H9 (cell line): Measurements from ENCODE around the gene CCNB1. TPM values are rescaled to one million over a fixed set of nuclear protein-coding genes. Genes with fewer than 3 reads are reported as not detected.

Experiments used
- DNase-seq: peaks from one replicate; pipeline ENCODE4 v3.0.0-alpha.2; 2017
- H2AFZ ChIP-seq: one replicate; pipeline ENCODE4 v1.6.1; 2013; ENCODE audit warnings: mild to moderate bottlenecking, low read length, control low read depth, moderate library complexity
- H2AK5ac ChIP-seq: 2 replicates; pipeline ENCODE4 v1.6.1; 2013; ENCODE audit warnings: low read length, control low read depth, mixed read lengths; ENCODE audit not compliant: insufficient read length
- H2BK120ac ChIP-seq: one replicate; pipeline ENCODE4 v1.6.1; 2013; ENCODE audit warnings: low read depth, mild to moderate bottlenecking, low read length, control low read depth, inconsistent platforms; ENCODE audit not compliant: poor library complexity, severe bottlenecking
- H2BK12ac ChIP-seq: 2 replicates; pipeline ENCODE4 v1.6.1; 2013; ENCODE audit warnings: low read length, control low read depth, mixed read lengths, low read depth; ENCODE audit not compliant: insufficient read length
- H2BK15ac ChIP-seq: 2 replicates; pipeline ENCODE4 v1.6.1; 2013; ENCODE audit warnings: low read depth, low read length, control low read depth
- H2BK20ac ChIP-seq: one replicate; pipeline ENCODE4 v1.6.1; 2013; ENCODE audit warnings: low read depth, mild to moderate bottlenecking, low read length, control low read depth, inconsistent platforms; ENCODE audit not compliant: poor library complexity, severe bottlenecking
- H2BK5ac ChIP-seq: 2 replicates; pipeline ENCODE4 v1.6.1; 2013; ENCODE audit warnings: low read length, control low read depth, mixed read lengths; ENCODE audit not compliant: insufficient read length
- H3K14ac ChIP-seq: 2 replicates; pipeline ENCODE4 v1.6.1; 2013; ENCODE audit warnings: low read length, control low read depth; ENCODE audit not compliant: insufficient read depth
- H3K18ac ChIP-seq: 2 replicates; pipeline ENCODE4 v1.6.1; 2013; ENCODE audit warnings: low read depth, mild to moderate bottlenecking, mixed read lengths, low read length, control low read depth; ENCODE audit not compliant: insufficient read length
- H3K23ac ChIP-seq: 2 replicates; pipeline ENCODE4 v1.6.1; 2013; ENCODE audit warnings: low read length, control low read depth, mixed read lengths, low read depth; ENCODE audit not compliant: insufficient read length
- H3K23me2 ChIP-seq: 2 replicates; pipeline ENCODE4 v1.6.1; 2013; ENCODE audit warnings: low read depth, mild to moderate bottlenecking, mixed read lengths, low read length, control low read depth; ENCODE audit not compliant: insufficient read length, poor library complexity, severe bottlenecking
- H3K27ac ChIP-seq: 2 replicates; pipeline ENCODE4 v1.5.1; 2013; ENCODE audit warnings: low read length, control low read depth, mixed read lengths, low read depth; ENCODE audit not compliant: insufficient read length
- H3K27me3 ChIP-seq: 2 replicates; pipeline ENCODE4 v1.6.1; 2013; ENCODE audit warnings: low read length, control low read depth, inconsistent platforms; ENCODE audit not compliant: insufficient read depth
- H3K4ac ChIP-seq: 2 replicates; pipeline ENCODE4 v1.6.1; 2013; ENCODE audit warnings: low read depth, mild to moderate bottlenecking, control low read depth, inconsistent platforms, low read length, moderate library complexity
- H3K4me1 ChIP-seq: 2 replicates; pipeline ENCODE4 v1.6.1; 2013; ENCODE audit warnings: low read length, control low read depth, inconsistent platforms; ENCODE audit not compliant: insufficient read depth
- H3K4me2 ChIP-seq: 2 replicates; pipeline ENCODE4 v1.6.1; 2013; ENCODE audit warnings: low read length, control low read depth, mixed read lengths; ENCODE audit not compliant: insufficient read length, insufficient read depth
- H3K56ac ChIP-seq: 2 replicates; pipeline ENCODE4 v1.6.1; 2013; ENCODE audit warnings: low read depth, mild to moderate bottlenecking, mixed read lengths, low read length, control low read depth; ENCODE audit not compliant: insufficient read length
- H3K79me1 ChIP-seq: 2 replicates; pipeline ENCODE4 v1.6.1; 2013; ENCODE audit warnings: low read depth, mild to moderate bottlenecking, moderate library complexity, low read length, control low read depth, inconsistent platforms; ENCODE audit not compliant: insufficient read depth, poor library complexity, severe bottlenecking
- H3K79me2 ChIP-seq: 2 replicates; pipeline ENCODE4 v1.6.1; 2013; ENCODE audit warnings: low read length, control low read depth, inconsistent platforms; ENCODE audit not compliant: insufficient read depth
- H3K9ac ChIP-seq: 2 replicates; pipeline ENCODE4 v1.6.1; 2013; ENCODE audit warnings: low read length, control low read depth, mixed read lengths; ENCODE audit not compliant: insufficient read length; ENCODE audit errors: extremely low read depth
- H3K9me3 ChIP-seq: one replicate; pipeline ENCODE4 v1.6.1; 2013; ENCODE audit warnings: low read depth, low read length, inconsistent platforms; ENCODE audit not compliant: control insufficient read depth
- H3T11ph ChIP-seq: one replicate; pipeline ENCODE4 v1.6.1; 2013; ENCODE audit warnings: mild to moderate bottlenecking, low read length, control low read depth, inconsistent platforms
- H4K20me1 ChIP-seq: one replicate; pipeline ENCODE4 v1.6.1; 2013; ENCODE audit not compliant: control insufficient read depth, insufficient read length, insufficient read depth
- H4K5ac ChIP-seq: 2 replicates; pipeline ENCODE4 v1.6.1; 2013; ENCODE audit warnings: low read depth, mild to moderate bottlenecking, mixed read lengths, low read length, control low read depth; ENCODE audit not compliant: insufficient read length
- H4K8ac ChIP-seq: replicated peaks from 2 replicates; pipeline ENCODE4 v1.6.1; 2013; ENCODE audit warnings: low read length, control low read depth, mixed read lengths, low read depth; ENCODE audit not compliant: insufficient read length
- H4K91ac ChIP-seq: 2 replicates; pipeline ENCODE4 v1.6.1; 2013; ENCODE audit warnings: low read depth, mild to moderate bottlenecking, moderate library complexity, mixed read lengths, low read length, control low read depth; ENCODE audit not compliant: insufficient read length
- H3K27ac Mint-ChIP-seq, 3 experiments: 2 replicates in 2 of 3; 3 replicates in 1 of 3; pipeline ENCODE4 v1.8.0; 2020 to 2021; ENCODE audit warnings: mixed read lengths in 3 of 3, mild to moderate bottlenecking in 1 of 3, moderate library complexity in 1 of 3
- H3K27me3 Mint-ChIP-seq: 2 replicates; pipeline ENCODE4 v1.8.0; 2021; ENCODE audit warnings: low read depth, mild to moderate bottlenecking, moderate library complexity, mixed read lengths
- H3K36me3 Mint-ChIP-seq, 3 experiments: 2 replicates in 2 of 3; 3 replicates in 1 of 3; pipeline ENCODE4 v1.8.0; 2020 to 2021; ENCODE audit warnings: low read depth in 3 of 3, mixed read lengths in 3 of 3; ENCODE audit not compliant: insufficient read depth in 1 of 3
- H3K4me1 Mint-ChIP-seq, 2 experiments: 2 replicates each; pipeline ENCODE4 v1.8.0; 2020; ENCODE audit warnings: mixed read lengths in 2 of 2
- H3K4me3 Mint-ChIP-seq, 2 experiments: 2 replicates in 1 of 2; 3 replicates in 1 of 2; pipeline ENCODE4 v1.8.0; 2020 to 2021; ENCODE audit warnings: mild to moderate bottlenecking in 2 of 2, mixed read lengths in 2 of 2, moderate library complexity in 1 of 2
- H3K9me3 Mint-ChIP-seq, 2 experiments: 2 replicates in 1 of 2; 3 replicates in 1 of 2; pipeline ENCODE4 v1.8.0; 2020; ENCODE audit warnings: mild to moderate bottlenecking in 2 of 2, mixed read lengths in 2 of 2, moderate library complexity in 1 of 2
- WGBS: extraction: QIAGEN DNeasy Blood & Tissue Kit; methylation state at CpG from one replicate; pipeline ENCODE4 v1.1.7; 2013; ENCODE audit warnings: missing lambda C conversion rate, low lambda C conversion rate, mixed read lengths; ENCODE audit not compliant: insufficient read length; ENCODE audit errors: extremely low coverage; 5-methylcytosine and 5-hydroxymethylcytosine counted together
- total RNA-seq: library from RNA; stranded (reverse); gene quantifications from 2 replicates; pipeline ENCODE4 v1.2.1, GENCODE V29; 2021
- TF ChIP-seq, protein P1 (sequence below): fragments of 200-600 bp; sonication (generic); conservative IDR thresholded peaks from 3 replicates; pipeline ENCODE4 v1.8.0; 2021; ENCODE audit warnings: antibody characterized with exemption, mild to moderate bottlenecking

The CCNB1 gene
- total RNA-seq, 1 experiment from 2014 or later: 310 TPM

DNA sequence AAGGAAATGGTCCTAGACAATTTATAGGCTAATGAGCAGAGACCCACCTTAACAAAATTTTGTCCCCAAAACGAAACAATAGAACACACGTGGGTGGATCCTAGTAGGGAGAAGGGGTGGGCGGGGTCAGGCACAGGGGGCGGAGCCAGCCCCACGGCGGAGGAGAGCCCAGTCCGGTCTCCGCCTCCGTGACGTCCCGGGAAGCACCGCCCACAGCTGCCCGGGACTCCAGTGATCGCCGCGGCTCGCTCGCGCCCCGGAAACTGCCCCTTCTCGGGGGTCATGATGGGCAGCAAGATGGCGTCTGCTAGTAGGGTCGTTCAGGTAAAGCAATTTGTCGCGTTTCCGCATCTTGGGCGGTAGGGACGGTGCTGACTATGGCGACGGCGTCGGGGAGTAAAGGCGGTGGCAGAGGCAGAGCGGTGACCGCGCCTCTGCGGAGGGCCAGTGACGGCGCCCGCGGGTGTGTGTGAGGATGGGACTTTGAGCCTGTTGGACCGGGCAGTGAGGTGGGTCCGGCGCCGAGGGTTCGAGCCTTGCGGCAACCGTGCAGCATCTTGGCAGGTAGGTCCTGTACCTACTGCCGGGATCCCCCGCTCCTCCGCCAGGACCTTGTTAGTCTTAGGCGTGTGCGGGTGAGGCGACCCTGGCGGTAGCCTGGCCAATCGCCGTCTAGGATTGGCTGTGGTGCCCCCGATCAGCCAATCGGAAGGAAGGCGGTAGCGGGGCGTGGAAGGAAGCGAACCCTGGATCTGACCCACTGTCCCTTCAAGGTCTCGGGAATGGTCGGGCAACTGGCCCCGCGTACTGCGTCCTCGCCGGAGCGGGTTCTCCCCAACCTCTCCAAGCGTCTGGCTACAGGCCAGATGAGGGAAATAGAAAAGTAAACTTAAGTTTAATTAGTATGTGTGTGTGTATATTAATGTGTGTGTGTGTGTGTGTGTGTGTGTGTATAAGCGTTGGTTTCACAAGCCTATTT, 50.9 kb downstream of the CCNB1 start:
- H3K9ac ChIP-seq: peak overlapping the region; percentile 85
- no peaks in the 10 kb centered on the region for H3K79me1 ChIP-seq
- peak overlapping the region; percentile 56 for H2BK5ac ChIP-seq
- H2AFZ ChIP-seq: no peak overlapping the region
- no peak overlapping the region for H3K56ac ChIP-seq
- Mint-ChIP-seq H3K27ac (peak overlapping the region; percentile 98 to 100 (median 99)), H3K27me3 (no peaks in the 10 kb centered on the region), H3K36me3 (peaks cover 16 to 31% (median 25%) of the 10 kb centered on the region in 3 experiments), H3K4me1 (peaks cover 3 to 12% of the 10 kb centered on the region in 2 experiments), H3K9me3 (peaks cover 4 to 8% of the 10 kb centered on the region in 2 experiments), H3K4me3 (peak overlapping the region; percentile 97 to 99)
- no peak overlapping the region for H3T11ph ChIP-seq
- no peaks in the 10 kb centered on the region for H3K23me2 ChIP-seq
- peak overlapping the region; percentile 90 for H3K14ac ChIP-seq
- H3K4ac ChIP-seq: no peak overlapping the region
- no peak overlapping the region for H2AK5ac ChIP-seq
- H2BK20ac ChIP-seq: no peak overlapping the region
- peak overlapping the region; percentile 52 for H3K4me2 ChIP-seq
- H3K9me3 ChIP-seq: no peaks in the 10 kb centered on the region
- no CpG with 5 or more reads among the region's 73 CpGs for WGBS
- TF ChIP-seq, protein P1, sequence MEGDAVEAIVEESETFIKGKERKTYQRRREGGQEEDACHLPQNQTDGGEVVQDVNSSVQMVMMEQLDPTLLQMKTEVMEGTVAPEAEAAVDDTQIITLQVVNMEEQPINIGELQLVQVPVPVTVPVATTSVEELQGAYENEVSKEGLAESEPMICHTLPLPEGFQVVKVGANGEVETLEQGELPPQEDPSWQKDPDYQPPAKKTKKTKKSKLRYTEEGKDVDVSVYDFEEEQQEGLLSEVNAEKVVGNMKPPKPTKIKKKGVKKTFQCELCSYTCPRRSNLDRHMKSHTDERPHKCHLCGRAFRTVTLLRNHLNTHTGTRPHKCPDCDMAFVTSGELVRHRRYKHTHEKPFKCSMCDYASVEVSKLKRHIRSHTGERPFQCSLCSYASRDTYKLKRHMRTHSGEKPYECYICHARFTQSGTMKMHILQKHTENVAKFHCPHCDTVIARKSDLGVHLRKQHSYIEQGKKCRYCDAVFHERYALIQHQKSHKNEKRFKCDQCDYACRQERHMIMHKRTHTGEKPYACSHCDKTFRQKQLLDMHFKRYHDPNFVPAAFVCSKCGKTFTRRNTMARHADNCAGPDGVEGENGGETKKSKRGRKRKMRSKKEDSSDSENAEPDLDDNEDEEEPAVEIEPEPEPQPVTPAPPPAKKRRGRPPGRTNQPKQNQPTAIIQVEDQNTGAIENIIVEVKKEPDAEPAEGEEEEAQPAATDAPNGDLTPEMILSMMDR: peak; percentile 37; the same call in 1 of the 3 replicates
- H3K79me2 ChIP-seq: no peaks in the 10 kb centered on the region
- DNase-seq: peak; percentile 96
- H4K5ac ChIP-seq: no peak overlapping the region
- peak overlapping the region; percentile 59 for H3K27ac ChIP-seq
- no peak overlapping the region for H2BK120ac ChIP-seq
- H4K8ac ChIP-seq: no peak overlapping the region
- H2BK15ac ChIP-seq: no peak overlapping the region
- no peak overlapping the region for H3K23ac ChIP-seq
- peak overlapping the region; percentile 93 for H3K18ac ChIP-seq
- peak overlapping the region; percentile 11 for H2BK12ac ChIP-seq
- H3K4me1 ChIP-seq: no peaks in the 10 kb centered on the region
- H4K20me1 ChIP-seq: no peaks in the 10 kb centered on the region
- no peak overlapping the region for H4K91ac ChIP-seq
- H3K27me3 ChIP-seq: no peaks in the 10 kb centered on the region
